IMR-90 (cell line): ENCODE data around the gene IL17B. TPM values are rescaled to one million over a fixed set of nuclear protein-coding genes. Genes with fewer than 3 reads are reported as not detected.

ENCODE experiments used
- ATAC-seq: fragments of 200-7000 bp; cut with Tn5 transposase; 2 replicates; pipeline ENCODE4 v1.9.1; 2020; ENCODE audit warnings: low read depth, mild to moderate bottlenecking, moderate library complexity
- BruUV-seq: library from RNA; stranded (reverse); fragments of 400-500 nt; replicated peaks from 2 replicates; lab custom pipeline; 2021; lab: Mats Ljungman, UMichigan
- CTCF ChIA-PET: fragments of 300-600 bp; formaldehyde crosslinking; extraction: SDS; loops from one replicate; lab custom pipeline; 2021; ENCODE audit warnings: antibody characterized with exemption; lab: Yijun Ruan, JAX
- POLR2A ChIA-PET: fragments of 300-600 bp; sonication (Branson Sonifier 250); formaldehyde crosslinking; loops from one replicate; lab custom pipeline; 2022; ENCODE audit warnings: antibody characterized with exemption; ENCODE audit not compliant: unreplicated experiment; lab: Charles Lee
- DNase-seq: peaks from one replicate; pipeline ENCODE4 v3.0.0; 2013
- H2AFZ ChIP-seq: replicated peaks from 2 replicates; pipeline ENCODE3; 2013; ENCODE audit warnings: low read length, mild to moderate bottlenecking; ENCODE audit not compliant: poor library complexity
- H2AK5ac ChIP-seq: 2 replicates; pipeline ENCODE4 v1.6.1; 2013; ENCODE audit warnings: low read depth, low read length, inconsistent platforms
- H2AK9ac ChIP-seq: replicated peaks from 2 replicates; pipeline ENCODE3; 2013; ENCODE audit warnings: mild to moderate bottlenecking, low read depth, low read length, moderate library complexity; ENCODE audit not compliant: poor library complexity
- H2BK120ac ChIP-seq: 2 replicates; pipeline ENCODE4 v1.6.1; 2013; ENCODE audit warnings: low read depth, low read length, inconsistent platforms
- H2BK15ac ChIP-seq: 3 replicates; pipeline ENCODE4 v1.6.1; 2013; ENCODE audit warnings: low read depth, low read length, inconsistent platforms
- H2BK20ac ChIP-seq: 2 replicates; pipeline ENCODE4 v1.6.1; 2013; ENCODE audit warnings: low read depth, mild to moderate bottlenecking, inconsistent platforms, low read length, moderate library complexity
- H2BK5ac ChIP-seq: 2 replicates; pipeline ENCODE4 v1.6.1; 2013; ENCODE audit warnings: mild to moderate bottlenecking, low read depth, low read length, inconsistent platforms; ENCODE audit not compliant: poor library complexity, severe bottlenecking
- H3K14ac ChIP-seq: replicated peaks from 2 replicates; pipeline ENCODE4 v1.6.1; 2013; ENCODE audit warnings: low read depth, low read length, inconsistent platforms
- H3K18ac ChIP-seq: 2 replicates; pipeline ENCODE4 v1.6.1; 2013; ENCODE audit warnings: low read depth, low read length, control low read depth
- H3K23ac ChIP-seq: 2 replicates; pipeline ENCODE4 v1.6.1; 2013; ENCODE audit warnings: low read depth, low read length, inconsistent platforms
- H3K27ac ChIP-seq: 2 replicates; pipeline ENCODE4 v1.5.1; 2013; ENCODE audit warnings: mild to moderate bottlenecking, control low read depth, low read length; ENCODE audit not compliant: insufficient read depth
- H3K27me3 ChIP-seq: 2 replicates; pipeline ENCODE4 v1.6.1; 2013; ENCODE audit warnings: low read length; ENCODE audit not compliant: control insufficient read depth, insufficient read depth
- H3K36me3 ChIP-seq: 2 replicates; pipeline ENCODE4 v1.6.1; 2013; ENCODE audit warnings: low read length, mixed read lengths; ENCODE audit not compliant: control insufficient read depth, insufficient read depth
- H3K4ac ChIP-seq: 2 replicates; pipeline ENCODE4 v1.6.1; 2013; ENCODE audit warnings: low read depth, low read length, inconsistent platforms
- H3K4me1 ChIP-seq: 2 replicates; pipeline ENCODE4 v1.6.1; 2013; ENCODE audit warnings: low read length, mixed read lengths; ENCODE audit not compliant: control insufficient read depth, insufficient read depth
- H3K4me2 ChIP-seq: 2 replicates; pipeline ENCODE4 v1.6.1; 2013; ENCODE audit warnings: low read depth, mild to moderate bottlenecking, control low read depth, low read length, moderate library complexity
- H3K4me3 ChIP-seq: 2 replicates; pipeline ENCODE4 v1.5.1; 2013; ENCODE audit warnings: low read depth, mild to moderate bottlenecking, control low read depth, low read length, moderate library complexity; ENCODE audit not compliant: insufficient read depth
- H3K56ac ChIP-seq: 2 replicates; pipeline ENCODE4 v1.6.1; 2013; ENCODE audit warnings: low read length, inconsistent platforms; ENCODE audit not compliant: insufficient read depth; ENCODE audit errors: extremely low read depth
- H3K79me1 ChIP-seq, 2 experiments: 2 replicates each; pipeline ENCODE4 v1.6.1; 2013; ENCODE audit warnings: low read length in 2 of 2, inconsistent platforms in 1 of 2, low read depth in 1 of 2
- H3K9ac ChIP-seq: 2 replicates; pipeline ENCODE4 v1.6.1; 2013; ENCODE audit warnings: low read depth, low read length, control low read depth
- H3K9me1 ChIP-seq: 2 replicates; pipeline ENCODE4 v1.6.1; 2013; ENCODE audit warnings: low read length, inconsistent platforms; ENCODE audit not compliant: insufficient read depth
- H3K9me3 ChIP-seq: 2 replicates; pipeline ENCODE4 v1.6.1; 2013; ENCODE audit warnings: low read length; ENCODE audit not compliant: control insufficient read depth, insufficient read depth
- H4K20me1 ChIP-seq: 2 replicates; pipeline ENCODE4 v1.6.1; 2013; ENCODE audit warnings: low read length, inconsistent platforms; ENCODE audit not compliant: insufficient read depth
- H4K5ac ChIP-seq: 2 replicates; pipeline ENCODE4 v1.6.1; 2013; ENCODE audit warnings: mild to moderate bottlenecking, low read depth, low read length, control low read depth
- H4K8ac ChIP-seq, 2 experiments: 2 replicates each; pipeline ENCODE4 v1.6.1; 2013; ENCODE audit warnings: low read depth in 2 of 2, low read length in 2 of 2, control low read depth in 1 of 2, inconsistent platforms in 1 of 2
- H4K91ac ChIP-seq: 2 replicates; pipeline ENCODE4 v1.6.1; 2013; ENCODE audit warnings: low read depth, low read length, inconsistent platforms; ENCODE audit not compliant: insufficient read depth
- BHLHE40 ChIP-seq: fragments of 150-350 bp; IDR thresholded peaks from 2 replicates; pipeline ENCODE4 v1.6.1; 2016; ENCODE audit warnings: mild to moderate bottlenecking, low read depth, low read length
- CEBPB ChIP-seq: IDR thresholded peaks from 2 replicates; pipeline ENCODE4 v1.6.1; 2012; ENCODE audit warnings: low read depth, low read length, improper control_type of control experiment
- CHD1 ChIP-seq: IDR thresholded peaks from 2 replicates; pipeline ENCODE4 v1.6.1; 2012; ENCODE audit warnings: low read depth, low read length, improper control_type of control experiment
- CTCF ChIP-seq: conservative IDR thresholded peaks from 2 replicates; pipeline ENCODE4 v1.5.1; 2012; ENCODE audit warnings: mild to moderate bottlenecking, low read depth, low read length, improper control_type of control experiment
- ELK1 ChIP-seq: fragments of 150-350 bp; IDR thresholded peaks from 2 replicates; pipeline ENCODE4 v1.6.1; 2016; ENCODE audit warnings: low read depth, mild to moderate bottlenecking, low read length, moderate library complexity, borderline replicate concordance
- FOS ChIP-seq: fragments of 150-350 bp; IDR thresholded peaks from 2 replicates; pipeline ENCODE4 v1.6.1; 2016; ENCODE audit warnings: low read depth, low read length
- MAFK ChIP-seq: IDR thresholded peaks from 2 replicates; pipeline ENCODE4 v1.6.1; 2012; ENCODE audit warnings: low read depth, low read length, improper control_type of control experiment
- MAZ ChIP-seq: IDR thresholded peaks from 2 replicates; pipeline ENCODE4 v1.6.1; 2012; ENCODE audit warnings: low read depth, mild to moderate bottlenecking, low read length, improper control_type of control experiment, moderate library complexity, borderline replicate concordance
- MXI1 ChIP-seq: IDR thresholded peaks from 2 replicates; pipeline ENCODE4 v1.6.1; 2012; ENCODE audit warnings: low read depth, mild to moderate bottlenecking, low read length, moderate library complexity, borderline replicate concordance
- POLR2A ChIP-seq: IDR thresholded peaks from 2 replicates; pipeline ENCODE4 v1.6.1; 2012; ENCODE audit warnings: mild to moderate bottlenecking, low read depth, low read length
- RAD21 ChIP-seq: IDR thresholded peaks from 2 replicates; pipeline ENCODE4 v1.6.1; 2012; ENCODE audit warnings: low read length, improper control_type of control experiment
- SMC3 ChIP-seq: fragments of 150-350 bp; IDR thresholded peaks from 2 replicates; pipeline ENCODE4 v1.6.1; 2016; ENCODE audit warnings: low read depth, mild to moderate bottlenecking, antibody characterized with exemption, low read length, moderate library complexity
- USF2 ChIP-seq: fragments of 150-350 bp; IDR thresholded peaks from 2 replicates; pipeline ENCODE4 v1.6.1; 2017; ENCODE audit warnings: mild to moderate bottlenecking, antibody characterized with exemption, low read length, low read depth
- WGBS, 2 experiments: methylation state at CpG; one replicate each; pipeline versions ENCODE4 v1.1.5 to v1.1.7; 2013; ENCODE audit warnings: missing lambda C conversion rate in 2 of 2; ENCODE audit not compliant: insufficient read length in 1 of 2; ENCODE audit errors: extremely low coverage in 2 of 2; 5-methylcytosine and 5-hydroxymethylcytosine counted together
- dilution Hi-C: fragments of 300-500 bp; cut with HindIII; formaldehyde crosslinking; loops from one replicate; pipeline ENCODE4 v1.14.3; 2018; ENCODE audit warnings: low sequenced_read_pairs; ENCODE audit not compliant: unreplicated experiment
- in situ Hi-C: fragments of 300-500 bp; cut with MboI; formaldehyde crosslinking; loops from 3 replicates; pipeline ENCODE4 v1.14.3; 2019; ENCODE audit warnings: low sequenced_read_pairs, inconsistent platforms, mixed read lengths
- intact Hi-C: fragments of 100-400 bp; cut with micrococcal nuclease; formaldehyde crosslinking; loops from 2 replicates; pipeline ENCODE4 v1.10.0; 2022
- polyA plus RNA-seq, 3 experiments: library from polyadenylated mRNA; depleted of rRNA; stranded (reverse); fragments of >200 nt; gene quantifications; 2 replicates each; pipeline ENCODE4 v1.2.3, GENCODE V29; 2012; ENCODE audit warnings: low replicate concordance in 1 of 3
- total RNA-seq: library from RNA; depleted of rRNA; stranded (reverse); fragments of >200 nt; gene quantifications from 2 replicates; pipeline ENCODE4 v1.2.3, GENCODE V29; 2012

The IL17B gene
- total and polyA plus RNA-seq, 2 of the 4 experiments (the other 2 are of a cell fraction), result 0.31 TPM; not detected in 1

- peak overlapping the region; percentile 86 for H3K18ac ChIP-seq
- peak overlapping the region; percentile 94 for H2BK120ac ChIP-seq
- in situ Hi-C loops, result no loop called here
- no peaks in the 10 kb centered on the region for H3K9me3 ChIP-seq
- H2BK5ac ChIP-seq, result peak overlapping the region; percentile 96
- peak overlapping the region; percentile 99 for H2AK5ac ChIP-seq
- H2BK20ac ChIP-seq, result peak overlapping the region; percentile 95
- peak; percentile 70 for ATAC-seq
- H3K27ac ChIP-seq, result peak overlapping the region; percentile 93
- peak overlapping the region; percentile 98 for H3K23ac ChIP-seq
- intact Hi-C loops, result loop anchor here (2.0 kb wide), 1 partner anchor 16 kb away; no protein-coding TSS in a partner anchor
- dilution Hi-C loops, result no loop called here
- peak overlapping the region; percentile 83 for H2AK9ac ChIP-seq
- peak overlapping the region; percentile 98 for H3K14ac ChIP-seq
- H3K79me1 ChIP-seq, result peaks cover 7 to 51% of the 10 kb centered on the region in 2 experiments; a peak in 3 of 4 replicates
- H3K56ac ChIP-seq, result peak overlapping the region; percentile 96
- H4K5ac ChIP-seq, result peak overlapping the region; percentile 76
- peak overlapping the region; percentile 98 for H4K91ac ChIP-seq
- peaks cover 51% of the 10 kb centered on the region for H4K20me1 ChIP-seq
- BruUV-seq, result no TSS peak
- peaks cover 29% of the 10 kb centered on the region for H3K4me1 ChIP-seq
- H3K4me2 ChIP-seq, result peak overlapping the region; percentile 85
- H2AFZ ChIP-seq, result peak overlapping the region; percentile 52
- peak; percentile 94 for DNase-seq
- H3K27me3 ChIP-seq, result no peaks in the 10 kb centered on the region
- peak overlapping the region; percentile 99 for H3K9ac ChIP-seq
- peaks cover 12% of the 10 kb centered on the region for H3K9me1 ChIP-seq
- peak overlapping the region; percentile 99; the same call in 2 of the 3 replicates for H2BK15ac ChIP-seq
- ChIA-PET POLR2A (interaction anchor here (0.6 to 2.5 kb wide), 6 partner anchors 11 to 156 kb away, joined by 3 to 42 read pairs (median 4); no protein-coding TSS in a partner anchor), CTCF (interaction anchor here (0.6 to 2.0 kb wide), 5 partner anchors 8 to 25 kb away, joined by 3 to 6 read pairs (median 4); no protein-coding TSS in a partner anchor)
- 17% methylated on average over 2 of the region's 9 CpGs; no CpG with 5 or more reads in 1 of the 2 experiments for WGBS, 2 experiments
- peak overlapping the region; percentile 94 to 95 for H4K8ac ChIP-seq
- H3K36me3 ChIP-seq, result peaks cover 32% of the 10 kb centered on the region
- peak overlapping the region; percentile 99 for H3K4ac ChIP-seq
- peak overlapping the region; percentile 63 for H3K4me3 ChIP-seq
- TF ChIP-seq USF2 (peak; percentile 98), CHD1 (no peak), ELK1 (no peak), MAZ (peak; percentile 40; the same call in 1 of the 2 replicates), CEBPB (no peak), CTCF (peak; percentile 23), MXI1 (no peak; the same call in 1 of the 2 replicates), POLR2A (peak; percentile 97), FOS (peak; percentile 43; the same call in 1 of the 2 replicates), RAD21 (0 out of 2 replicates have a peak, but pooled peaks have one; percentile 5), BHLHE40 (peak; percentile 6; the same call in 1 of the 2 replicates), SMC3 (no peak), MAFK (no peak)
These were observed 27.3 kb upstream of the IL17B start for GRCh38 chr5:149406203-149406978.
